HepG2 (cell line): ENCODE results near the gene PRR12. TPM values are rescaled to one million over a fixed set of nuclear protein-coding genes. Genes with fewer than 3 reads are reported as not detected.

ENCODE experiments used
- ATAC-seq: fragments of 200-7000 bp; cut with Tn5 transposase; 3 replicates; pipeline ENCODE4 v1.9.1; 2020; ENCODE audit warnings: mild to moderate bottlenecking, moderate library complexity
- BruUV-seq: library from RNA; stranded (reverse); fragments of 400-500 nt; replicated peaks from 2 replicates; lab custom pipeline; 2021; lab: Mats Ljungman, UMichigan
- CTCF ChIA-PET: fragments of 300-600 bp; formaldehyde crosslinking; extraction: SDS; loops from one replicate; lab custom pipeline; 2021; ENCODE audit warnings: low total read pairs, inconsistent platforms, low intra/inter-chr PET ratio; lab: Yijun Ruan, JAX
- POLR2A ChIA-PET: fragments of 350-600 bp; sonication (Branson Sonifier 250); formaldehyde crosslinking; loops from one replicate; lab custom pipeline; 2020; ENCODE audit warnings: antibody characterized with exemption, inconsistent platforms; lab: Yijun Ruan, JAX
- DNase-seq: peaks from one replicate; pipeline ENCODE4 v3.0.0-alpha.2; 2015; ENCODE audit warnings: low spot score
- FAIRE-seq: peaks from 3 replicates; lab custom pipeline; 2011; peaks lifted over from hg19 to GRCh38; lab: Jason Lieb, UNC
- H2AFZ ChIP-seq: one replicate; pipeline ENCODE4 v1.6.1; 2011; ENCODE audit warnings: low read length, inconsistent platforms
- H3K27ac ChIP-seq: fragments of 300-600 bp; 3 replicates; pipeline ENCODE4 v1.8.0; 2011; ENCODE audit warnings: mixed run types, mild to moderate bottlenecking, mixed read lengths, low read length, inconsistent platforms; ENCODE audit not compliant: insufficient read depth; ENCODE audit errors: extremely low read length
- H3K27me3 ChIP-seq, 2 experiments: fragments of 200-600 bp in 1 of 2; 2 replicates in 1 of 2; 3 replicates in 1 of 2; pipeline versions ENCODE4 v1.6.0 to v1.8.0; 2011; ENCODE audit warnings: low read length in 2 of 2, mild to moderate bottlenecking in 2 of 2, moderate library complexity in 2 of 2, inconsistent platforms in 1 of 2; ENCODE audit not compliant: insufficient read depth in 2 of 2, control insufficient read depth in 1 of 2
- H3K36me3 ChIP-seq, 2 experiments: fragments of 200-600 bp in 1 of 2; replicated peaks in 1 of 2; 2 replicates in 1 of 2; 3 replicates in 1 of 2; pipeline versions ENCODE4 v1.5.1 to v1.8.0; 2011; ENCODE audit warnings: low read length in 2 of 2, inconsistent platforms in 1 of 2; ENCODE audit not compliant: insufficient read depth in 2 of 2, control insufficient read depth in 1 of 2
- H3K4me1 ChIP-seq: 2 replicates; pipeline ENCODE4 v1.5.1; 2012; ENCODE audit warnings: low read length, inconsistent platforms; ENCODE audit not compliant: insufficient read depth
- H3K4me2 ChIP-seq: 2 replicates; pipeline ENCODE4 v1.6.0; 2011; ENCODE audit warnings: low read depth, low read length, inconsistent platforms
- H3K4me3 ChIP-seq, 3 experiments: fragments of 200-600 bp in 1 of 3; sonication (generic), shearing (Covaris generic) in 1 of 3; replicated peaks in 1 of 3; 2 replicates each; pipeline ENCODE4 v1.5.1; 2011 to 2016; ENCODE audit warnings: low read length in 3 of 3, inconsistent platforms in 2 of 3, low read depth in 2 of 3, mild to moderate bottlenecking in 2 of 3, control low read depth in 1 of 3, mixed read lengths in 1 of 3; ENCODE audit not compliant: insufficient read depth in 1 of 3
- H3K79me2 ChIP-seq: one replicate; pipeline ENCODE4 v1.6.1; 2011; ENCODE audit warnings: low read length, inconsistent platforms; ENCODE audit not compliant: insufficient read depth
- H3K9ac ChIP-seq: 2 replicates; pipeline ENCODE4 v1.6.0; 2011; ENCODE audit warnings: mild to moderate bottlenecking, low read depth, low read length, inconsistent platforms; ENCODE audit not compliant: insufficient read depth
- H3K9me3 ChIP-seq: 2 replicates; pipeline ENCODE4 v1.5.1; 2012; ENCODE audit warnings: mild to moderate bottlenecking, low read length
- H4K20me1 ChIP-seq: 2 replicates; pipeline ENCODE4 v1.6.0; 2011; ENCODE audit warnings: inconsistent platforms, mild to moderate bottlenecking, low read length, moderate library complexity; ENCODE audit not compliant: insufficient read depth
- CC2D1A ChIP-seq: sonication (generic); formaldehyde crosslinking; IDR thresholded peaks from 2 replicates; pipeline ENCODE4 v1.8.1; 2023; ENCODE audit warnings: mild to moderate bottlenecking, missing genetic modification reagents
- TEF ChIP-seq: sonication (generic); formaldehyde crosslinking; IDR thresholded peaks from 2 replicates; pipeline ENCODE4 v1.5.0; 2020; ENCODE audit warnings: missing genetic modification reagents
- ZC3H13 ChIP-seq: sonication (generic); formaldehyde crosslinking; IDR thresholded peaks from 2 replicates; pipeline ENCODE4 v1.8.1; 2023; ENCODE audit warnings: mild to moderate bottlenecking, missing genetic modification reagents, moderate library complexity
- ZNF180 ChIP-seq: sonication (generic); formaldehyde crosslinking; IDR thresholded peaks from 2 replicates; pipeline ENCODE4 v1.4.0; 2020; ENCODE audit warnings: low read depth, missing genetic modification reagents, borderline replicate concordance
- ZNF331 ChIP-seq: sonication (generic); formaldehyde crosslinking; IDR thresholded peaks from 2 replicates; pipeline ENCODE4 v1.4.0; 2020; ENCODE audit warnings: missing genetic modification reagents
- WGBS: methylation state at CpG from one replicate; pipeline ENCODE4 v1.1.6; 2017; ENCODE audit warnings: low lambda C conversion rate; 5-methylcytosine and 5-hydroxymethylcytosine counted together
- in situ Hi-C: cut with HindIII; loops from 2 replicates; pipeline ENCODE4 v1.10.0; 2017; ENCODE audit warnings: low pct_unique_long_range_greater_than_20kb; ENCODE audit not compliant: extremely low pct_ligation_motif_present
- intact Hi-C: fragments of 100-400 bp; cut with micrococcal nuclease; formaldehyde crosslinking; loops from one replicate; pipeline ENCODE4 v1.10.0; 2022; ENCODE audit not compliant: unreplicated experiment
- polyA plus RNA-seq, 8 experiments: library from polyadenylated mRNA; depleted of rRNA in 3 of 8; stranded (reverse) in 7 of 8; unstranded in 1 of 8; fragments of >200 nt; fragmentation: Illumina TruSeq in 4 of 8; extraction: Trizol in 4 of 8; gene quantifications; 2 replicates each; pipeline versions ENCODE4 v1.2.1 to v1.2.3, GENCODE V29; 2011 to 2016; ENCODE audit warnings: low read depth in 4 of 8, missing spikeins in 1 of 8, mixed read lengths in 1 of 8; ENCODE audit not compliant: insufficient read depth in 1 of 8
- total RNA-seq, 5 experiments: library from RNA; depleted of rRNA; stranded (reverse); fragments of >200 nt; fragmentation: Illumina TruSeq; extraction: Trizol; gene quantifications; 2 replicates each; pipeline ENCODE4 v1.2.3, GENCODE V29; 2016; ENCODE audit warnings: low read depth in 1 of 5
- TF ChIP-seq, protein P1 (sequence below): sonication (generic); formaldehyde crosslinking; IDR thresholded peaks from 2 replicates; pipeline ENCODE4 v1.5.0; 2020; ENCODE audit warnings: mild to moderate bottlenecking, missing genetic modification reagents, moderate library complexity
- TF ChIP-seq, protein P2 (sequence below): sonication (generic); formaldehyde crosslinking; IDR thresholded peaks from 2 replicates; pipeline ENCODE4 v1.8.0; 2022; ENCODE audit warnings: mild to moderate bottlenecking, missing genetic modification reagents

The PRR12 gene
- total and polyA plus RNA-seq, 2 of the 13 experiments (the other 11 are each of a cell fraction or from before 2014, with no cell fraction given), result 0.62 to 1.5 TPM

GRCh38 chr19:49559443-49559842, 31.5 kb upstream of the PRR12 start:
- CTCF ChIA-PET, result no interaction called here
- Histone ChIP-seq H3K9ac (no peak overlapping the region), H3K4me1 (peaks cover 35% of the 10 kb centered on the region), H3K9me3 (no peaks in the 10 kb centered on the region), H3K4me3 (no peak overlapping the region), H3K27ac (no peak overlapping the region), H4K20me1 (no peaks in the 10 kb centered on the region), H2AFZ (no peak overlapping the region), H3K36me3 (peaks cover 18 to 46% of the 10 kb centered on the region in 2 experiments), H3K27me3 (no peaks in the 10 kb centered on the region), H3K79me2 (peaks cover 3% of the 10 kb centered on the region), H3K4me2 (no peak overlapping the region)
- BruUV-seq, result no TSS peak
- ATAC-seq (no peak), DNase-seq (no peak), FAIRE-seq (no peak)
- in situ Hi-C loops (no loop called here), intact Hi-C loops (no loop called here)
- POLR2A ChIA-PET, result no interaction called here
- WGBS, result 96% methylated on average over 3 of the region's 3 CpGs
- TF ChIP-seq, protein P1, sequence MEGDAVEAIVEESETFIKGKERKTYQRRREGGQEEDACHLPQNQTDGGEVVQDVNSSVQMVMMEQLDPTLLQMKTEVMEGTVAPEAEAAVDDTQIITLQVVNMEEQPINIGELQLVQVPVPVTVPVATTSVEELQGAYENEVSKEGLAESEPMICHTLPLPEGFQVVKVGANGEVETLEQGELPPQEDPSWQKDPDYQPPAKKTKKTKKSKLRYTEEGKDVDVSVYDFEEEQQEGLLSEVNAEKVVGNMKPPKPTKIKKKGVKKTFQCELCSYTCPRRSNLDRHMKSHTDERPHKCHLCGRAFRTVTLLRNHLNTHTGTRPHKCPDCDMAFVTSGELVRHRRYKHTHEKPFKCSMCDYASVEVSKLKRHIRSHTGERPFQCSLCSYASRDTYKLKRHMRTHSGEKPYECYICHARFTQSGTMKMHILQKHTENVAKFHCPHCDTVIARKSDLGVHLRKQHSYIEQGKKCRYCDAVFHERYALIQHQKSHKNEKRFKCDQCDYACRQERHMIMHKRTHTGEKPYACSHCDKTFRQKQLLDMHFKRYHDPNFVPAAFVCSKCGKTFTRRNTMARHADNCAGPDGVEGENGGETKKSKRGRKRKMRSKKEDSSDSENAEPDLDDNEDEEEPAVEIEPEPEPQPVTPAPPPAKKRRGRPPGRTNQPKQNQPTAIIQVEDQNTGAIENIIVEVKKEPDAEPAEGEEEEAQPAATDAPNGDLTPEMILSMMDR (CRISPR knock-in tag), result no peak
- no peak for TF ChIP-seq ZNF180
- no peak for TF ChIP-seq TEF (CRISPR knock-in tag)
- TF ChIP-seq, protein P2, sequence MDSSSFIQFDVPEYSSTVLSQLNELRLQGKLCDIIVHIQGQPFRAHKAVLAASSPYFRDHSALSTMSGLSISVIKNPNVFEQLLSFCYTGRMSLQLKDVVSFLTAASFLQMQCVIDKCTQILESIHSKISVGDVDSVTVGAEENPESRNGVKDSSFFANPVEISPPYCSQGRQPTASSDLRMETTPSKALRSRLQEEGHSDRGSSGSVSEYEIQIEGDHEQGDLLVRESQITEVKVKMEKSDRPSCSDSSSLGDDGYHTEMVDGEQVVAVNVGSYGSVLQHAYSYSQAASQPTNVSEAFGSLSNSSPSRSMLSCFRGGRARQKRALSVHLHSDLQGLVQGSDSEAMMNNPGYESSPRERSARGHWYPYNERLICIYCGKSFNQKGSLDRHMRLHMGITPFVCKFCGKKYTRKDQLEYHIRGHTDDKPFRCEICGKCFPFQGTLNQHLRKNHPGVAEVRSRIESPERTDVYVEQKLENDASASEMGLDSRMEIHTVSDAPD (CRISPR knock-in tag), result no peak
- no peak for TF ChIP-seq ZNF331
- no peak for TF ChIP-seq CC2D1A
- TF ChIP-seq ZC3H13 (CRISPR knock-in tag), result no peak
